ENCODE data around the gene MKNK1. TPM values are rescaled to one million over a fixed set of nuclear protein-coding genes. Genes with fewer than 3 reads are reported as not detected.

The MKNK1 gene
- total and polyA plus RNA-seq, 2 experiments from 2014 or later = 17.8 to 20.6 TPM

DNA sequence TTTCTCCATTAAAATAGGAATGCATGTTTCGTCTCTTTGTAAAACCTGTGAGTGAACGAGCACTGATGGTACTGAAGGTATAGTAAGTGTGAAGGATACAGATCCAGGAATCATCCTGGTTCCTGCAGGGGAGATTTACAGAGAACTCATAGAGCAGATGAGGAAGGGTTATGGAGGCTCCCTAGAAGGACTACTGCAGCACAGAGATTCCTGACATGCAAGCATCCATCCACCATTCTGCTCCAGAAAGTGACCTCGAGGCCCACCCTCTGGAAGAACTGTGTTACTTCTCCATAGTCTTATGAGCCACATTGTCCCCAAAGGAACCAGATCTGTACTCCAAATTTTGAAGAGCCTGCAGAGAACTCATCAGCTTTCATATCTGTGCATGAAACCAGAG, 14.5 kb downstream of the MKNK1 start:
- no peaks in the 10 kb centered on the region for H3K27me3 ChIP-seq
- H3K4me2 ChIP-seq = no peak overlapping the region
- no peak overlapping the region for H3K4me3 ChIP-seq
- no peak overlapping the region for H2AFZ ChIP-seq
- H4K20me1 ChIP-seq (ENCODE audit: insufficient read depth, poor library complexity, severe bottlenecking) = no peaks in the 10 kb centered on the region
- no peaks in the 10 kb centered on the region for H3K4me1 ChIP-seq (ENCODE audit: insufficient read depth)
- H3K27ac ChIP-seq = no peak overlapping the region
- H3K36me3 ChIP-seq (replicated peaks; ENCODE audit: insufficient read depth, low read depth) = no peaks in the 10 kb centered on the region
- 96% methylated on average over 3 of the region's 3 CpGs for WGBS (ENCODE audit: low lambda C conversion rate, missing lambda C conversion rate)
- H3K9me2 ChIP-seq (replicated peaks; ENCODE audit: insufficient read depth) = no peaks in the 10 kb centered on the region
- no peak for DNase-seq (ENCODE audit: low spot score)
- H3K79me2 ChIP-seq = no peaks in the 10 kb centered on the region
- H3K9me3 ChIP-seq (ENCODE audit: low read depth) = no peaks in the 10 kb centered on the region
- TF ChIP-seq EZH2 (IDR thresholded peaks at IDR 0.05; ENCODE audit: borderline replicate concordance) = no peak
- TF ChIP-seq, protein P1, sequence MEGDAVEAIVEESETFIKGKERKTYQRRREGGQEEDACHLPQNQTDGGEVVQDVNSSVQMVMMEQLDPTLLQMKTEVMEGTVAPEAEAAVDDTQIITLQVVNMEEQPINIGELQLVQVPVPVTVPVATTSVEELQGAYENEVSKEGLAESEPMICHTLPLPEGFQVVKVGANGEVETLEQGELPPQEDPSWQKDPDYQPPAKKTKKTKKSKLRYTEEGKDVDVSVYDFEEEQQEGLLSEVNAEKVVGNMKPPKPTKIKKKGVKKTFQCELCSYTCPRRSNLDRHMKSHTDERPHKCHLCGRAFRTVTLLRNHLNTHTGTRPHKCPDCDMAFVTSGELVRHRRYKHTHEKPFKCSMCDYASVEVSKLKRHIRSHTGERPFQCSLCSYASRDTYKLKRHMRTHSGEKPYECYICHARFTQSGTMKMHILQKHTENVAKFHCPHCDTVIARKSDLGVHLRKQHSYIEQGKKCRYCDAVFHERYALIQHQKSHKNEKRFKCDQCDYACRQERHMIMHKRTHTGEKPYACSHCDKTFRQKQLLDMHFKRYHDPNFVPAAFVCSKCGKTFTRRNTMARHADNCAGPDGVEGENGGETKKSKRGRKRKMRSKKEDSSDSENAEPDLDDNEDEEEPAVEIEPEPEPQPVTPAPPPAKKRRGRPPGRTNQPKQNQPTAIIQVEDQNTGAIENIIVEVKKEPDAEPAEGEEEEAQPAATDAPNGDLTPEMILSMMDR (IDR thresholded peaks at IDR 0.05; ENCODE audit: poor library complexity) = no peak
- no peak for TF ChIP-seq EZH2phosphoT487 (IDR thresholded peaks at IDR 0.05; ENCODE audit: low read depth, severe bottlenecking, unreplicated experiment)

GRCh38 chr1:46587069-46587468, 17.0 kb downstream of the MKNK1 start:
- Histone ChIP-seq H4K20me1 (ENCODE audit: insufficient read depth, poor library complexity, severe bottlenecking) (no peaks in the 10 kb centered on the region), H3K36me3 (replicated peaks; ENCODE audit: insufficient read depth, low read depth) (no peaks in the 10 kb centered on the region), H3K9me2 (replicated peaks; ENCODE audit: insufficient read depth) (no peaks in the 10 kb centered on the region), H3K4me3 (no peak overlapping the region), H3K79me2 (no peaks in the 10 kb centered on the region), H3K9me3 (ENCODE audit: low read depth) (no peaks in the 10 kb centered on the region), H3K27me3 (no peaks in the 10 kb centered on the region), H2AFZ (no peak overlapping the region), H3K4me1 (ENCODE audit: insufficient read depth) (no peaks in the 10 kb centered on the region), H3K27ac (no peak overlapping the region), H3K4me2 (no peak overlapping the region)
- 92% methylated on average over 7 of the region's 7 CpGs for WGBS (ENCODE audit: low lambda C conversion rate, missing lambda C conversion rate)
- DNase-seq (ENCODE audit: low spot score) = no peak
- TF ChIP-seq, protein P1 (IDR thresholded peaks at IDR 0.05; ENCODE audit: poor library complexity) = no peak
- TF ChIP-seq EZH2 (IDR thresholded peaks at IDR 0.05; ENCODE audit: borderline replicate concordance) (no peak), EZH2phosphoT487 (IDR thresholded peaks at IDR 0.05; ENCODE audit: low read depth, severe bottlenecking, unreplicated experiment) (no peak)

- no peaks in the 10 kb centered on the region for H4K20me1 ChIP-seq (ENCODE audit: insufficient read depth, poor library complexity, severe bottlenecking)
- H3K4me3 ChIP-seq = no peak overlapping the region
- no peaks in the 10 kb centered on the region for H3K79me2 ChIP-seq
- H3K4me2 ChIP-seq = no peak overlapping the region
- DNase-seq (ENCODE audit: low spot score) = no peak
- no peaks in the 10 kb centered on the region for H3K27me3 ChIP-seq
- H2AFZ ChIP-seq = no peak overlapping the region
- H3K4me1 ChIP-seq (ENCODE audit: insufficient read depth) = no peaks in the 10 kb centered on the region
- TF ChIP-seq, protein P1 (IDR thresholded peaks at IDR 0.05; ENCODE audit: poor library complexity) = no peak
- TF ChIP-seq EZH2phosphoT487 (IDR thresholded peaks at IDR 0.05; ENCODE audit: low read depth, severe bottlenecking, unreplicated experiment) (no peak), EZH2 (IDR thresholded peaks at IDR 0.05; ENCODE audit: borderline replicate concordance) (no peak)
- WGBS (ENCODE audit: low lambda C conversion rate, missing lambda C conversion rate) = 91% methylated on average over 12 of the region's 12 CpGs
- H3K9me3 ChIP-seq (ENCODE audit: low read depth) = no peaks in the 10 kb centered on the region
- H3K27ac ChIP-seq = no peak overlapping the region
- no peaks in the 10 kb centered on the region for H3K36me3 ChIP-seq (replicated peaks; ENCODE audit: insufficient read depth, low read depth)
- H3K9me2 ChIP-seq (replicated peaks; ENCODE audit: insufficient read depth) = no peaks in the 10 kb centered on the region
Observed at GRCh38 chr1:46585312-46585938, 18.6 kb downstream of the MKNK1 start.
